NCI-H1105 treated with DMSO at 0.1 percent for 48 hours (cell line): Measurements from ENCODE around the gene RTCA.
"Not testable (repeated sequence)": the region's sequence is repeated elsewhere in the genome, so short reads cannot be mapped to it uniquely, and the experiment has no call there.

Experiments used
- DNase-seq: peaks from one replicate; lab custom pipeline; 2025; lab: John Stamatoyannopoulos, UW

The RTCA gene

GRCh38 chr1:100265931-100266740, at the start of gene RTCA:
Gene RTCA, plus strand, starts transcription at chr1:100266216. Its CDS starts 160 bp downstream, at chr1:100266376.
- DNase-seq = peak; percentile 95

DNA sequence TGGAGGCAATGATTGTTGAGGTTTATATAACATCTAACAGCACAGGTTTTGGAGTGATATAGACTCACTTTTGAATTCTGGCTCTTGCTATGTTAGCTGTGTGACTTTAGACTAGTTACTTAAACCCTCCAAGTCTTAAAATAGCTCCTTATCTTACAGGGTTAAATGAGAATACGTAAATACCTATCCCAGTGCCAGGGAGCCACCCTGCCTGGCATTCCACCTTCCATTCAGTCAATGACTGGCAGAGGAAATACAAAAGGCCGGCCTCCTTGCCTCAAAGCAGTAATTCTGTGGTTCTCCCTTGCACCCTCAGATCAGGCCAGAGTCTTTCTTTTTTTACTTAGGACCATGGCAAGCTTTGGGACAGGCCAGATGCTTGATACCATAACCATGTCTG, 48.2 kb upstream of the RTCA start:
- no peak for DNase-seq

DNA sequence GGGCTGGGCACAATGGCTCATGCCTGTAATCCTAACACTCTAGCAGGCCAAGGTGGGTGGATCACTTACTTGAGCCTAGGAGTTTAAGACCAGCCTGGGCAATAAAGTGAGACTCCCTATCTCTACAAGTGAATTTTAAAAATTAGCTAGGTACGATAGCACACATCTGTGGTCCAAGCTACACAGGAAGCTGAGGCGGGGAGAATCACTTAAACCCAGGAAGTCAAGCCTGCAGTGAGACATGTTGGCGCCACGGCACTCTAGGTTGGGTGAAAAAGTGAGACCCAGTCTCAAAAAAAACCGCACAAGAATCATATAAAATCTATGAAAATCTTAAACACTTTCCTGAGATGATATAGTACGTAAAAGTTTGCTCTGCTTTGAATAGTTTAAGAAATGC, 46.6 kb upstream of the RTCA start:
- DNase-seq = no peak

DNA sequence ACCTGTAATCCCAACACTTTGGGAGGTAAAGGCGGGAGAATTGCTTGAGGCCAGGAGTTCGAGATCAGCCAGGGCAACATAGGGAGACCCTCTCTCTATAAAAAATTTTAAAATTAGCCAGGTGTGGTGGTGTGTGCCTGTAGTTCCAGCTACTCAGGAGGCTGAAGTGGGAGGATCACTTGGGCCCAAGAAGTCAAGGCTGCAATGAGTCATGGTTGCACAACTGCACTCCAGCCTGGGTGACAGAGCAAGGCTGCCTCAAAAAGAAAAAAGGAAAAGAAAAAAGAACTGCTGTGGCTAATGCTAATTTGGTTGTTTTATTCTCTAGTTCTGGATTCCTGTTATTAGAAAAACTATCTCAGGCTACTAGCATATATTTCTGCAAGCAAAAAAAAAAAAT, 46.1 kb upstream of the RTCA start:
- DNase-seq = no peak

GRCh38 chr1:100222428-100222827, 43.6 kb upstream of the RTCA start:
- no peak for DNase-seq

GRCh38 chr1:100229681-100230443, 36.2 kb upstream of the RTCA start:
- peak; percentile 11 for DNase-seq

DNA sequence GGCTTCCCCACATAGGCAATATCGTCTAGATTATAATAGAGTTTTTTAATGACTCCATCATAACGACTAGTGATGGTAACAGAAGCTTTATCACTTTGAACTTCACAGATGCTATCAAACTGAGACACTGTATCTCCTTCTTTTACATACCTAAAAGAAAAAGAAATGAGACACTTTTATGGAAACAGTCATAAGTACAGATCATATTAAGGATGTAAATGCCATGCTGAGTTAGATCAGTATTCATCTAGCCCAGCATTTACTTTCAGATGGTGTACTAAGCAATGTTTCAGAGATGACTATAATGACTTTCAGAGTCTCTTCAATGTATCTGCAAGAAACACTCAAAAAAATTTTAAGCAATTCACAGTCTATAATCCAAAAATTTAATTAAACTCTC, 35.3 kb upstream of the RTCA start:
- no peak for DNase-seq

GRCh38 chr1:100231721-100232120, 34.3 kb upstream of the RTCA start:
- no peak for DNase-seq

- no peak for DNase-seq
These were observed 33.9 kb upstream of the RTCA start for GRCh38 chr1:100232156-100232555.

DNA sequence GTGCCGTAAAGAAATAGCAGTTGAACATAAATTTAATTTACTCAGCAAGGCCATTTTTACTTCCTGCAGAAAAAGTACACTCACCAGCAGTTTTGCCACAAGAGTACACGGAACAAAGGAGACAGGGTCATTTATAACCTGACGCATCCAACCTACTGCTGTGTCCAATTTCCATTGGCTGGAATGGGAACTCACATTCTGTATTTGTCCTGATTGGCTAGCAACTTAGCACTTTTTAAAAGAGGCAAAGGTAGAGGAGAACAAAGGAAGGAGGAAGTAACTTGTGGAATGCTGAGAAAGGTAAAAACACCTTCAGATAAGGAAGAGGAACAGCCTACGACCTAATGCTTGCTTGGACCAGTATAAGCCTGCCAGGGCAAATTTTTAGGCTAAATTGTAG, 32.5 kb upstream of the RTCA start:
- DNase-seq = not testable (repeated sequence)

DNA sequence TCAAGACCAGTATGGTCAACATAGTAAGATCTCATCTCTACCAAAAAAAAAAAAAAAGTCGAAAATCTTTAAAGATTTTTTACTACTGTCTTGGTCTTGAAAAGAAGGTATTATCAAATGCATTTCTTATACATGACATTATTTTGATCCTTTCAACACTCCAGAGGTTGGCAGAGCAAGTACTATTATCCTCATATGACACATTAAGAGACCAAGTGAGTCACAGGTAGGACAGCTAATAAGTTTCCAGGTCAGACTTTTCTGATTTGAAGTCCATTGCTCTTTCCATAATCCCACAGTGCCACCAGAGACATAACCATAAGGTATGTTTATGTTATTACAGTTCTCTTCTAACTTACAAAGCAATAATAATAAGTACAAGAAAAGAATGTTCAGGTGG, 31.6 kb upstream of the RTCA start:
- no peak for DNase-seq

- DNase-seq = no peak
These were observed 28.9 kb upstream of the RTCA start for GRCh38 chr1:100237091-100237490.

GRCh38 chr1:100239961-100240360, 26.1 kb upstream of the RTCA start:
- DNase-seq = no peak

GRCh38 chr1:100240631-100241030, 25.4 kb upstream of the RTCA start:
- DNase-seq = no peak

DNA sequence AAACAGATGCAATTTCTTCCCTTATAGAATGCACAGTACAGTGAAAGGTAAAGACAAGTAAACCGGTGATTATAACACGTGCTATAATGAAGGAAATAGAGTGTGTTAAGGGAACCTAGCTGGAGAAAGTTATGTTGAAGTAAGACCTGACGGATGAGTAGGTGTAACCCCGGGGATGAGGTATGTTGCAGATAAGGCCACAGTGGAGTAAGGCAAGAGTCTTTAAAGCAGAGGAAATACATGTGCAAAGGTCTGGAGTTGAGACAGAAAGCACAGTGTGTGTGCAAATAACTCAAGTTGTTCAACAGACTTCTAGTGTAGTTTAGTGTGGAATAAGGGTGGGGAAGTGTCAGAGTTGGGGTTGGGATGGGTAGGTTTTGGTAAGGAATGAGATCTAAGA, 19.3 kb upstream of the RTCA start:
- no peak for DNase-seq

DNA sequence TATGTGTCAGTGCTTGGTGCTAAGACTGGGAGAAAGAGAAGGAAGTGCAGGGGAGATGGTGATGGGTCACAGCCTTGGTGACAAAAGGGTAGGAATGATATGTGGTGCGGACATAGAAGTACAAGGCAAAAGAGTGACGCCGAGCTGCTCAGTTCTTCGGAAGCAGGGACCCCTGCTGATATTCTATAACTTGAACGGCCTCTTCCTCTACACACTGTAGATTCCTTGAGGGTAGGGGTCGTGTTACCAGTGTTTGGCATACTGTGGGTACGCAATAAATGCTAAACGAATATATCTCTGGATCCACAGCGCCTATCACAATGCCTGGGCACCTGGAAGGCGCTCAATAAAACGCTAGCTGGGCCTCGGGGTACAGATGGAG, 16.9 kb upstream of the RTCA start:
- DNase-seq = peak; percentile 34

- peak; percentile 97 for DNase-seq
These were observed 16.3 kb upstream of the RTCA start, which contains the start of gene DBT for GRCh38 chr1:100249537-100250257. Gene DBT, minus strand, starts transcription at chr1:100249834. Its CDS starts 14 bp downstream, at chr1:100249820.

GRCh38 chr1:100250264-100250663, 15.8 kb upstream of the RTCA start:
- DNase-seq = no peak

DNA sequence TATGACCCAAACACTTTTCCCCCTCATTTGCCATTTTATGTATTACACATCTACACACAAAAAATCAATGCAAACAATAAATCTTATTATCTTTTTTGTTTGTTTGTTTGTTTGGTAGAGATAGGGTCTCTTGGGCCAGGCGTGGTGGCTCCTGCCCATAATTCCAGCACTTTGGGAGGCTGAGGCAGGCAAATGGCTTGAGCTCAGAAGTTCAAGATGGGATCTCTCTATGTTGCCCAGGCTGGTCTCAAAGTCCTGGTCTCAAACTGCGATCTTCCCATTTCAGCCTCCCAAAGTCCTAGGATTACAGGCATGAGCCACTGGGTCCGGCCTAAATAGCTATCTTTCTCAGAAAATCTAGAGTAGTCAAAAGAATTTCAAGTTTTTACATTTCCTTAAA, 15.2 kb upstream of the RTCA start:
- no peak for DNase-seq

- no peak for DNase-seq
These were observed 13.1 kb upstream of the RTCA start for GRCh38 chr1:100252901-100253300.

DNA sequence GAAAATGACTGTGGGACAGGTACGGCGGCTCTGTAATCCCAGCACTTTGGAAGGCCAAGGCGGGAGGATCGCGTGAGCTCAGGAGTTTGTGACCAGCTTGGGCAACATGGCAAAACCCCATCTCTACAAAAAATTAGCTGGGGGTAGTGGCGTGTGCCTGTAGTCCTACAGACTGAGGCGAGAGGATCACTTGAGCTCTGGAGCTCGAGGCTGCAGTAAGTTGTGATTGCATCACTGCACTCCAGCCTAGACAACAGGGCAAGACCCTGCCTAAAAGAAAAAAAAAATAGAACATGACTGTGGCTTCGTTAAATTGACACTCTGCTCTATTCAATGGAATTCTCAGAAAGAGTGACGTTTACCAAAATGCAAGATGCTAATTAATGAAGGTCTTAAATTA, 12.5 kb upstream of the RTCA start:
- no peak for DNase-seq

- not testable (repeated sequence) for DNase-seq
These were observed 9.7 kb upstream of the RTCA start for GRCh38 chr1:100256273-100256672.

DNA sequence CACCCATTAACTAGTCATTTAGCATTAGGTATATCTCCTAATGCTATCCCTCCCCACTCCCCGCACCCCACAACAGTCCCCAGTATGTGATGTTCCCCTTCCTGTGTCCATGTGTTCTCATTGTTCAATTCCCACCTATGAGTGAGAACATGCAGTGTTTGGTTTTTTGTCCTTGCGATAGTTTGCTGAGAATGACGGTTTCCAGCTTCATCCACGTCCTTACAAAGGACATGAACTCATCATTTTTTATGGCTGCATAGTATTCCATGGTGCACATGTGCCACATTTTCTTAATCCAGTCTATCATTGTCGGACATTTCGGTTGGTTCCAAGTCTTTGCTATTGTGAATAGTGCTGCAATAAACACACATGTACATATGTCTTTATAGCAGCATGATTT, 7.6 kb upstream of the RTCA start:
- DNase-seq = not testable (repeated sequence)
